ENCODE measurements around the gene TTC9.

Gene TTC9

GRCh38 chr14:70646705-70647104 lies 5.0 kb downstream of the TTC9 start:
- DNase-seq = no peak

GRCh38 chr14:70648346-70648745 lies 6.6 kb downstream of the TTC9 start:
- DNase-seq = no peak

GRCh38 chr14:70649803-70650202 lies 8.1 kb downstream of the TTC9 start:
- no peak for DNase-seq

- DNase-seq = no peak
Measured at GRCh38 chr14:70651522-70651921, 9.8 kb downstream of the TTC9 start.

- no peak for DNase-seq
Measured at GRCh38 chr14:70652871-70653270, 11.2 kb downstream of the TTC9 start.

- no peak for DNase-seq
Measured at GRCh38 chr14:70653662-70654061, 11.9 kb downstream of the TTC9 start.

GRCh38 chr14:70654632-70655031 lies 12.9 kb downstream of the TTC9 start:
- no peak for DNase-seq

- no peak for DNase-seq
Measured at GRCh38 chr14:70655110-70655826, 13.6 kb downstream of the TTC9 start.

- DNase-seq = no peak
Measured at GRCh38 chr14:70658899-70659298, 17.2 kb downstream of the TTC9 start.

- DNase-seq = no peak
Measured at GRCh38 chr14:70660967-70661893, 19.5 kb downstream of the TTC9 start.

- no peak for DNase-seq
Measured at GRCh38 chr14:70662080-70662479, 20.4 kb downstream of the TTC9 start.

- no peak for DNase-seq
Measured at GRCh38 chr14:70662816-70663215, 21.1 kb downstream of the TTC9 start.

GRCh38 chr14:70663707-70664179 lies 22.0 kb downstream of the TTC9 start:
- DNase-seq = peak; percentile 22

- no peak for DNase-seq
Measured at GRCh38 chr14:70664698-70665447, 23.2 kb downstream of the TTC9 start.

- peak; percentile 73 for DNase-seq
Measured at GRCh38 chr14:70665448-70666360, 24.0 kb downstream of the TTC9 start.

GRCh38 chr14:70666361-70666686 lies 24.6 kb downstream of the TTC9 start:
- DNase-seq = peak; percentile 54

- DNase-seq = no peak
Measured at GRCh38 chr14:70670992-70671651, 29.4 kb downstream of the TTC9 start.

- DNase-seq = no peak
Measured at GRCh38 chr14:70671652-70672644, 30.2 kb downstream of the TTC9 start.

- DNase-seq = no peak
Measured at GRCh38 chr14:70677341-70677740, 35.6 kb downstream of the TTC9 start.

- no peak for DNase-seq
Measured at GRCh38 chr14:70680748-70681147, 39.0 kb downstream of the TTC9 start.
